ENCODE results near the gene ADAMTS15.

The ADAMTS15 gene

DNA sequence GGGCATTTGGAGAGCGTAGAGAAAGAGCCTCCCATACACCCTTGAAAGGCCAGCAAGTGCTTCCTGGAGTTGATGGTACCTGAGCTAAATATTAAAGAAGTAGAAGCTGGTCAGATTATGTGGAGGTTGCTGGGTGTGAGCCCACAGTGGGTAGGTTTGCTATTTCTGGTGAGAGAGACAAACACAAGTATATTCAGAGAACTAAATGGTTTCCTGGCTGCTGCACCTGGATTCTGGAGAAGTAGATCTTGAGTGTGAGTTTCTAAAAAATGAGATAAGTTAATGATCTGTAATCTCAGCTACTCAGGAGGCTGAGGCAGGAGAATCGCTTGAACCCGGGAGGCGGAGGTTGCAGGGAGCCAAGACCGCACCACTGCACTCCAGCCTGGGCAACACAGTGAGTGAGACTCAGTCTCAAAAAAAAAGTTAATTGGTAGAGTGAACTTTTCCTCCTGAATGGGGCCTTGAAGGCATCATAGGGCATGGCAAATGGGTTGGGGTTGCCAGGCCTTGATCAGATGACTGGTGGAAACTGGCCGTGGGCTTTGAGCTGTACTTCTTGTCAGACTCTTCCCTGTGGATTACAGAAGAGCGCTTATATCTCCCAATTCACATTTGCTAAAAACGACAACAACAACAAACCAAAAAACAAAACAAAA, 75.8 kb downstream of the ADAMTS15 start:
- Histone ChIP-seq H3K27ac (peak overlapping the region; percentile 86 to 91), H3K9me3 (no peaks in the 10 kb centered on the region), H3K36me3 (no peaks in the 10 kb centered on the region), H3K4me1 (peaks cover 11 to 51% (median 32%) of the 10 kb centered on the region in 4 donors), H3K4me3 (no peak overlapping the region), H3K27me3 (no peaks in the 10 kb centered on the region)
- TF ChIP-seq, protein P1, sequence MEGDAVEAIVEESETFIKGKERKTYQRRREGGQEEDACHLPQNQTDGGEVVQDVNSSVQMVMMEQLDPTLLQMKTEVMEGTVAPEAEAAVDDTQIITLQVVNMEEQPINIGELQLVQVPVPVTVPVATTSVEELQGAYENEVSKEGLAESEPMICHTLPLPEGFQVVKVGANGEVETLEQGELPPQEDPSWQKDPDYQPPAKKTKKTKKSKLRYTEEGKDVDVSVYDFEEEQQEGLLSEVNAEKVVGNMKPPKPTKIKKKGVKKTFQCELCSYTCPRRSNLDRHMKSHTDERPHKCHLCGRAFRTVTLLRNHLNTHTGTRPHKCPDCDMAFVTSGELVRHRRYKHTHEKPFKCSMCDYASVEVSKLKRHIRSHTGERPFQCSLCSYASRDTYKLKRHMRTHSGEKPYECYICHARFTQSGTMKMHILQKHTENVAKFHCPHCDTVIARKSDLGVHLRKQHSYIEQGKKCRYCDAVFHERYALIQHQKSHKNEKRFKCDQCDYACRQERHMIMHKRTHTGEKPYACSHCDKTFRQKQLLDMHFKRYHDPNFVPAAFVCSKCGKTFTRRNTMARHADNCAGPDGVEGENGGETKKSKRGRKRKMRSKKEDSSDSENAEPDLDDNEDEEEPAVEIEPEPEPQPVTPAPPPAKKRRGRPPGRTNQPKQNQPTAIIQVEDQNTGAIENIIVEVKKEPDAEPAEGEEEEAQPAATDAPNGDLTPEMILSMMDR (IDR thresholded peaks at IDR 0.05), result no peak
- intact Hi-C loops (cut with DNase I; ENCODE audit: low total_unique reads), result loop anchor here (10.0 kb wide), 1 partner anchor 151 kb away; no protein-coding TSS in a partner anchor
- DNase-seq, result no peak

DNA sequence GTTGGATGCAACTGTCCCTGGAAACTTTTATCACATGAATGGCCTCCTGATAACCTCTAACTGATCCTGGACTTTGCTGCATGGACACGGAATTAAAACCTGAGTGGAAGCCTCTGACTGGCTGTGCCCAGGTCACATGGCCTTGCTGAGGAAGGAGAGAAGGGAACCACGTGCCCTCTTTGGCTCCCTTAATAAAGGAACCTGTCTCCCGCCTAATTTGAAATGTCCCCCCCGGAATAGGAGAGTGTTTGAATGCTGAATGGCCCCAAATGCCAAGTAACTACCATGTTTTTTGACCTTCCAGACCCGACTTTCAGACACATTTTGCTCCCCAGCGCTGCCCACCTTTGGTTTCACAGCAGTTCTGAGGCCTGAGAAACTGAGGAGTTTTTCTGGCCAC, 76.9 kb downstream of the ADAMTS15 start:
- intact Hi-C loops (cut with DNase I; ENCODE audit: low total_unique reads), result loop anchor here (10.0 kb wide), 1 partner anchor 149 kb away; no protein-coding TSS in a partner anchor
- Histone ChIP-seq H3K4me1 (peaks cover 11 to 40% (median 26%) of the 10 kb centered on the region in 4 donors), H3K4me3 (no peak overlapping the region), H3K9me3 (no peaks in the 10 kb centered on the region), H3K36me3 (no peaks in the 10 kb centered on the region), H3K27me3 (no peaks in the 10 kb centered on the region), H3K27ac (peak overlapping the region in 1 of 2 donors; percentile 86)
- TF ChIP-seq, protein P1 (IDR thresholded peaks at IDR 0.05), result no peak
- DNase-seq, result no peak

Data from tibial artery (tissue), 4 donors.